ENCODE data around the gene ALDH1A3. TPM values are rescaled to one million over a fixed set of nuclear protein-coding genes. Genes with fewer than 3 reads are reported as not detected.

Gene ALDH1A3
- total RNA-seq, 2 donors from 2014 or later, result not detected

GRCh38 chr15:100867433-100867832, 12.2 kb upstream of the ALDH1A3 start:
- Mint-ChIP-seq H3K4me1 (no peaks in the 10 kb centered on the region), H3K27me3 (peaks cover 26% of the 10 kb centered on the region), H3K36me3 (ENCODE audit: low read depth) (no peaks in the 10 kb centered on the region), H3K27ac (no peak overlapping the region), H3K4me3 (no peak overlapping the region), H3K9me3 (peaks cover 8% of the 10 kb centered on the region)
- no peak for ATAC-seq (replicated peaks)

- peaks cover 16% of the 10 kb centered on the region for H3K27me3 Mint-ChIP-seq
- H3K4me1 Mint-ChIP-seq, result no peaks in the 10 kb centered on the region
- H3K9me3 Mint-ChIP-seq, result peaks cover 8% of the 10 kb centered on the region
- no peak for ATAC-seq (replicated peaks)
- H3K27ac Mint-ChIP-seq, result no peak overlapping the region
- no peak overlapping the region for H3K4me3 Mint-ChIP-seq
- no peaks in the 10 kb centered on the region for H3K36me3 Mint-ChIP-seq (ENCODE audit: low read depth)
Observed at GRCh38 chr15:100869151-100869999, 10.3 kb upstream of the ALDH1A3 start.

GRCh38 chr15:100873029-100873677, 6.5 kb upstream of the ALDH1A3 start:
- ATAC-seq (replicated peaks), result peak; percentile 56
- Mint-ChIP-seq H3K4me1 (no peaks in the 10 kb centered on the region), H3K27me3 (peaks cover 20% of the 10 kb centered on the region), H3K36me3 (ENCODE audit: low read depth) (no peaks in the 10 kb centered on the region), H3K27ac (no peak overlapping the region), H3K4me3 (no peak overlapping the region), H3K9me3 (peaks cover 8% of the 10 kb centered on the region)

- H3K36me3 Mint-ChIP-seq (ENCODE audit: low read depth), result no peaks in the 10 kb centered on the region
- no peak overlapping the region for H3K4me3 Mint-ChIP-seq
- no peak overlapping the region for H3K27ac Mint-ChIP-seq
- no peaks in the 10 kb centered on the region for H3K4me1 Mint-ChIP-seq
- peaks cover 20% of the 10 kb centered on the region for H3K27me3 Mint-ChIP-seq
- no peak for ATAC-seq (replicated peaks)
- no peaks in the 10 kb centered on the region for H3K9me3 Mint-ChIP-seq
Observed at GRCh38 chr15:100875495-100875894, 4.1 kb upstream of the ALDH1A3 start.

GRCh38 chr15:100875976-100876375, 3.7 kb upstream of the ALDH1A3 start:
- H3K4me3 Mint-ChIP-seq, result no peak overlapping the region
- no peak overlapping the region for H3K27ac Mint-ChIP-seq
- H3K27me3 Mint-ChIP-seq, result peaks cover 25% of the 10 kb centered on the region
- H3K9me3 Mint-ChIP-seq, result no peaks in the 10 kb centered on the region
- ATAC-seq (replicated peaks), result no peak
- no peaks in the 10 kb centered on the region for H3K36me3 Mint-ChIP-seq (ENCODE audit: low read depth)
- H3K4me1 Mint-ChIP-seq, result peaks cover 2% of the 10 kb centered on the region

- no peak overlapping the region for H3K4me3 Mint-ChIP-seq
- peaks cover 40% of the 10 kb centered on the region for H3K27me3 Mint-ChIP-seq
- H3K4me1 Mint-ChIP-seq, result peaks cover 4% of the 10 kb centered on the region
- H3K36me3 Mint-ChIP-seq (ENCODE audit: low read depth), result no peaks in the 10 kb centered on the region
- no peak for ATAC-seq (replicated peaks)
- H3K27ac Mint-ChIP-seq, result no peak overlapping the region
- no peaks in the 10 kb centered on the region for H3K9me3 Mint-ChIP-seq
Observed at GRCh38 chr15:100877551-100877950, 2.1 kb upstream of the ALDH1A3 start.

- Mint-ChIP-seq H3K27ac (no peak overlapping the region), H3K4me1 (peaks cover 4% of the 10 kb centered on the region), H3K27me3 (peaks cover 45% of the 10 kb centered on the region), H3K4me3 (peak overlapping the region; percentile 57), H3K9me3 (no peaks in the 10 kb centered on the region), H3K36me3 (ENCODE audit: low read depth) (no peaks in the 10 kb centered on the region)
- no peak for ATAC-seq (replicated peaks)
Observed at GRCh38 chr15:100878130-100878529, 1.5 kb upstream of the ALDH1A3 start.

GRCh38 chr15:100878648-100879047, 983 bp upstream of the ALDH1A3 start:
- H3K27ac Mint-ChIP-seq, result no peak overlapping the region
- peak overlapping the region; percentile 57 for H3K4me3 Mint-ChIP-seq
- H3K36me3 Mint-ChIP-seq (ENCODE audit: low read depth), result no peaks in the 10 kb centered on the region
- no peaks in the 10 kb centered on the region for H3K9me3 Mint-ChIP-seq
- peaks cover 49% of the 10 kb centered on the region for H3K27me3 Mint-ChIP-seq
- ATAC-seq (replicated peaks), result no peak
- peaks cover 4% of the 10 kb centered on the region for H3K4me1 Mint-ChIP-seq

GRCh38 chr15:100879061-100879463, 569 bp upstream of the ALDH1A3 start:
- no peaks in the 10 kb centered on the region for H3K9me3 Mint-ChIP-seq
- H3K4me3 Mint-ChIP-seq, result peak overlapping the region; percentile 57
- no peak overlapping the region for H3K27ac Mint-ChIP-seq
- H3K27me3 Mint-ChIP-seq, result peaks cover 53% of the 10 kb centered on the region
- no peak for ATAC-seq (replicated peaks)
- no peaks in the 10 kb centered on the region for H3K36me3 Mint-ChIP-seq (ENCODE audit: low read depth)
- peaks cover 4% of the 10 kb centered on the region for H3K4me1 Mint-ChIP-seq

GRCh38 chr15:100880139-100880896, 687 bp downstream of the ALDH1A3 start:
- no peak for ATAC-seq (replicated peaks)
- no peak overlapping the region for H3K27ac Mint-ChIP-seq
- no peaks in the 10 kb centered on the region for H3K36me3 Mint-ChIP-seq (ENCODE audit: low read depth)
- H3K27me3 Mint-ChIP-seq, result peaks cover 60% of the 10 kb centered on the region
- peaks cover 4% of the 10 kb centered on the region for H3K4me1 Mint-ChIP-seq
- H3K9me3 Mint-ChIP-seq, result no peaks in the 10 kb centered on the region
- H3K4me3 Mint-ChIP-seq, result peak overlapping the region; percentile 23

- Mint-ChIP-seq H3K9me3 (no peaks in the 10 kb centered on the region), H3K27me3 (peaks cover 63% of the 10 kb centered on the region), H3K4me3 (peak overlapping the region; percentile 23), H3K4me1 (peaks cover 4% of the 10 kb centered on the region), H3K36me3 (ENCODE audit: low read depth) (no peaks in the 10 kb centered on the region), H3K27ac (no peak overlapping the region)
- no peak for ATAC-seq (replicated peaks)
Observed at GRCh38 chr15:100880897-100881242, 1.2 kb downstream of the ALDH1A3 start.

- Mint-ChIP-seq H3K4me1 (peaks cover 4% of the 10 kb centered on the region), H3K27ac (no peak overlapping the region), H3K9me3 (no peaks in the 10 kb centered on the region), H3K36me3 (ENCODE audit: low read depth) (no peaks in the 10 kb centered on the region), H3K4me3 (no peak overlapping the region), H3K27me3 (peaks cover 64% of the 10 kb centered on the region)
- ATAC-seq (replicated peaks), result no peak
Observed at GRCh38 chr15:100881573-100882336, 2.1 kb downstream of the ALDH1A3 start.

- no peak for ATAC-seq (replicated peaks)
- peaks cover 64% of the 10 kb centered on the region for H3K27me3 Mint-ChIP-seq
- H3K36me3 Mint-ChIP-seq (ENCODE audit: low read depth), result no peaks in the 10 kb centered on the region
- H3K9me3 Mint-ChIP-seq, result no peaks in the 10 kb centered on the region
- no peak overlapping the region for H3K4me3 Mint-ChIP-seq
- peaks cover 4% of the 10 kb centered on the region for H3K4me1 Mint-ChIP-seq
- no peak overlapping the region for H3K27ac Mint-ChIP-seq
Observed at GRCh38 chr15:100885116-100885515, 5.5 kb downstream of the ALDH1A3 start.

- no peak for ATAC-seq (replicated peaks)
- Mint-ChIP-seq H3K9me3 (no peaks in the 10 kb centered on the region), H3K4me1 (peaks cover 3% of the 10 kb centered on the region), H3K27ac (no peak overlapping the region), H3K27me3 (peaks cover 58% of the 10 kb centered on the region), H3K36me3 (ENCODE audit: low read depth) (no peaks in the 10 kb centered on the region), H3K4me3 (no peak overlapping the region)
Observed at GRCh38 chr15:100885811-100886210, 6.2 kb downstream of the ALDH1A3 start.

Measured in activated T-helper 17 cell treated with anti-CD3 and anti-CD28 coated beads, Interleukin-2, amount 50 U/mL, for 72 hours (primary cell).